Lower lobe of right lung (tissue), 2 donors: ENCODE measurements around the gene PSAT1. TPM values are rescaled to one million over a fixed set of nuclear protein-coding genes. Genes with fewer than 3 reads are reported as not detected.

ENCODE experiments used
- ATAC-seq, 2 donors: fragments of 200-7000 bp; cut with Tn5 transposase; one replicate each; pipeline ENCODE4 v1.9.1; 2020 to 2022; ENCODE audit warnings: mild to moderate bottlenecking in 2 of 2, moderate library complexity in 2 of 2
- DNase-seq: peaks from one replicate; pipeline ENCODE4 v3.0.0-alpha.2; 2020
- H3K27ac ChIP-seq: fragments of 200-600 bp; one replicate; pipeline ENCODE4 v1.8.0; 2022
- H3K27me3 ChIP-seq: fragments of 200-600 bp; one replicate; pipeline ENCODE4 v1.8.0; 2022; ENCODE audit warnings: low read depth
- H3K36me3 ChIP-seq: fragments of 200-600 bp; one replicate; pipeline ENCODE4 v1.8.0; 2022; ENCODE audit warnings: mild to moderate bottlenecking
- H3K4me1 ChIP-seq: fragments of 200-600 bp; one replicate; pipeline ENCODE4 v1.8.0; 2022
- H3K4me3 ChIP-seq: fragments of 200-600 bp; one replicate; pipeline ENCODE4 v1.8.0; 2022; ENCODE audit warnings: mild to moderate bottlenecking
- H3K9me3 ChIP-seq: fragments of 200-600 bp; one replicate; pipeline ENCODE4 v1.8.0; 2022
- CTCF ChIP-seq: fragments of 200-600 bp; IDR thresholded peaks from one replicate; pipeline ENCODE4 v1.8.0; 2022; ENCODE audit warnings: antibody characterized with exemption, mild to moderate bottlenecking
- intact Hi-C: fragments of 100-400 bp; cut with DNase I; formaldehyde crosslinking; loops from one replicate; pipeline ENCODE4 v1.11.0; 2022
- total RNA-seq: library from RNA; stranded (reverse); fragmentation: NEBNext Ultra II Directional; extraction: Animal tissue kit (Norgen Biotek cat#: 25700); gene quantifications from one replicate; pipeline ENCODE4 v1.2.1, GENCODE V29; 2021
- donor health status: DM: no; HTN: yes; CAD: no; lungs with severe emphysema.

PSAT1 gene
- total RNA-seq, 1 donor from 2014 or later: 10.4 TPM

DNA sequence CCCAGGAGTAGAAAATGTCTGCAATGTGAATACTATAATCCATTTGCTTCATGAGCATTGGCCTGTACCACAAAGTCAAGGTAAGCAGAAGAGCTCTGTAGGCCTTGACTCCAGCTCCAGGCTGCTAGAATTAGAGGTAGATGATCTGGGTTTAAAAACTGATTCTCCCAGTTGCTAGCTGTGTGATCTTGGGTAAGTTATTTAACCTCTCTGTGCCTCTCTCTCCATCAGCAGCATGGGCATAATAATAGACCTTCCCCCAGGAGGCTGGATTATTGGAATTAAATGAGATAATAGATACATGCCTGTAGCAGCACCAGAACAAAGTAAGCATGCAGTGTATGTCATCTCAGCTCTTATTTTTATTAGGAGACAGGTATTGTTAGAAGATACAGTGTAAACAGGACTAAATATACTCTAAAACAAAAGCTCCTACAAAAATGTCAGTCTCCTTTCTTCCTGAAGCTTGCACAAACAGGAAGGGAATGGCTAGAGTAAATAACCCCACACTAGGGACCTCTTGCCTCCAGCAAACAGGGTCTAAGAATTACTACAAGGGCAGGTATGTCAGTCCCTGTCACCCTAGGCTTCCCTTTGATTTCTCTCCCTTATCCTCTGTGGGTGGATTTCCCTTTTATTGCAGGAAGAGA is 57.5 kb downstream of the PSAT1 start:
- no peak for ATAC-seq
- no peak overlapping the region for H3K4me3 ChIP-seq
- no peak for TF ChIP-seq CTCF
- H3K27me3 ChIP-seq: no peaks in the 10 kb centered on the region
- intact Hi-C loops: no loop called here
- no peaks in the 10 kb centered on the region for H3K36me3 ChIP-seq
- DNase-seq: no peak
- H3K9me3 ChIP-seq: no peaks in the 10 kb centered on the region
- H3K27ac ChIP-seq: no peak overlapping the region
- no peaks in the 10 kb centered on the region for H3K4me1 ChIP-seq

GRCh38 chr9:78354989-78355388 is 58.1 kb downstream of the PSAT1 start:
- TF ChIP-seq CTCF: no peak
- H3K36me3 ChIP-seq: no peaks in the 10 kb centered on the region
- DNase-seq (no peak), ATAC-seq (no peak)
- no peak overlapping the region for H3K4me3 ChIP-seq
- H3K4me1 ChIP-seq: no peaks in the 10 kb centered on the region
- H3K27ac ChIP-seq: no peak overlapping the region
- intact Hi-C loops: no loop called here
- no peaks in the 10 kb centered on the region for H3K9me3 ChIP-seq
- H3K27me3 ChIP-seq: no peaks in the 10 kb centered on the region

DNA sequence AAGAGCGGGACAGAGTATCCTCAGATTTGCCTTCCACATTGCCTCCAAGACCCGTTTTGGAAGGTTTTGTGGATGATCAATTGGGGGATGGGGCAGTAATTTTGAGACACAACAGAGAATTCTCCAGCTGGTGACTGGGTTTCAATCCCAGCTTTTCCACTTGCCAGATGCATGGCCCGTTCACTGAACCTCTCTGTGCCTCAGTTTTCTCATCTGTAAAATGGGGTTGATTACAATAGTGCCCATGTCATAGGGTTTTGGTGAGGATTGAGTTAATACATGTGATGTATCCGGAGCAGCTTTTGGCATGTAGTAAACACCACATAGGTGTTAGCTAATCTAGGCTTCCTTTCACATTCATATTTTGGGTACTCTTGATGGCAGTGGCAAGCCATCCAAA is 59.7 kb downstream of the PSAT1 start:
- H3K4me1 ChIP-seq: no peaks in the 10 kb centered on the region
- ATAC-seq: no peak
- no peak for TF ChIP-seq CTCF
- H3K27ac ChIP-seq: no peak overlapping the region
- DNase-seq: no peak
- no peaks in the 10 kb centered on the region for H3K36me3 ChIP-seq
- intact Hi-C loops: no loop called here
- H3K4me3 ChIP-seq: no peak overlapping the region
- no peaks in the 10 kb centered on the region for H3K27me3 ChIP-seq
- H3K9me3 ChIP-seq: no peaks in the 10 kb centered on the region

- no peaks in the 10 kb centered on the region for H3K27me3 ChIP-seq
- no peaks in the 10 kb centered on the region for H3K36me3 ChIP-seq
- peak in 1 of 2 donors; percentile 21 for ATAC-seq
- no peak for TF ChIP-seq CTCF
- no peaks in the 10 kb centered on the region for H3K4me1 ChIP-seq
- H3K9me3 ChIP-seq: no peaks in the 10 kb centered on the region
- intact Hi-C loops: no loop called here
- no peak overlapping the region for H3K27ac ChIP-seq
- no peak overlapping the region for H3K4me3 ChIP-seq
- no peak for DNase-seq
Observed at GRCh38 chr9:78357165-78357873, 60.4 kb downstream of the PSAT1 start.

DNA sequence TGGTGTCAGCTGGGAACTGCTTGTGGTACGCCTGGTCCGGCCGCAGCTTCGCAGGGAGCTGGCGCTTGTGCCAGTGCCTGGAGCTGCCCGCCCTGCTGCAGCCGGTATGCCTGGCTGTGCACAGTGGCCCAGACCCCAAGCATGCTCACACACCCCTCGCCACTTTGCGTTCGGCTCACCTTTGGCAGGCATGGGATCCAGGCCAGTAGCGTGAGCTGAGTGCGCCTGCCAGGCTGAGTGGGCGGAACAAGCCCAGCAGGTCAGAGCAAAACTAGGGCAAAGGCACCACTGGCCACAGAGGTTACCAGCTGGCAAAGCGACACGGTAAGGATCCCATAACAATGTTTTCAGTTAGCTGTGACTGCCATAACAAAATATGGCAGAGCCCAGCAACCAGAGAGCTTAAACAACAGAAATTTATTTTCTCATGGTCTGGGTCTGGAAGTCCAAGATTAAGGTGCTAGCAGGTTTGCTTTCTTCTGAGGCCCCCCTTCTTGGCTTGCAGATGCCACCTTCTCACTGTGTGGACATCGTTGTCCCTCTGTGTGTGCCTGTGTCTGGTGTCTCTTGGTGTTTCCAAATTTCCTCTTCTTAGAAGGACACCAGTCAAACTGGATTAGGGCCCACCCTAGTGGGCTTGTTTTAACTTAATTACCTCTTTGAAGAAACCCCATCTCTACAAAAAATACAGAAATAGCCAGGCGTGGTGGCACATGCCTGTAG is 61.6 kb downstream of the PSAT1 start:
- Histone ChIP-seq H3K27me3 (no peaks in the 10 kb centered on the region), H3K9me3 (no peaks in the 10 kb centered on the region), H3K4me3 (no peak overlapping the region), H3K36me3 (no peaks in the 10 kb centered on the region), H3K27ac (no peak overlapping the region), H3K4me1 (no peaks in the 10 kb centered on the region)
- intact Hi-C loops: no loop called here
- DNase-seq (no peak), ATAC-seq (no peak)
- TF ChIP-seq CTCF: no peak
